Mucosa of descending colon (tissue), 3 donors: ENCODE measurements around the gene DNAJC16. TPM values are rescaled to one million over a fixed set of nuclear protein-coding genes. Genes with fewer than 3 reads are reported as not detected.
A peak's percentile ranks its signal among the peaks of the same experiment; 100 is the strongest.

Experiments
- ATAC-seq: fragments of 200-7000 bp; cut with Tn5 transposase; one replicate; pipeline ENCODE4 v1.9.1; 2020; ENCODE audit warnings: mild to moderate bottlenecking, moderate library complexity
- DNase-seq, 3 donors: peaks; one replicate each; pipeline ENCODE4 v3.0.0-alpha.2; 2020
- H3K36me3 ChIP-seq: fragments of 200-600 bp; one replicate; pipeline ENCODE4 v1.8.0; 2021; ENCODE audit warnings: low read depth, mild to moderate bottlenecking
- H3K4me1 ChIP-seq: fragments of 200-600 bp; one replicate; pipeline ENCODE4 v1.8.0; 2021; ENCODE audit warnings: low read depth, mild to moderate bottlenecking
- H3K4me3 ChIP-seq: fragments of 200-600 bp; one replicate; pipeline ENCODE4 v1.8.0; 2021; ENCODE audit warnings: mild to moderate bottlenecking
- H3K9me3 ChIP-seq: fragments of 200-600 bp; one replicate; pipeline ENCODE4 v1.8.0; 2021; ENCODE audit warnings: mild to moderate bottlenecking
- intact Hi-C, 2 donors: fragments of 100-400 bp; cut with DNase I in 1 of 2; cut with micrococcal nuclease in 1 of 2; formaldehyde crosslinking; loops; one replicate each; pipeline versions ENCODE4 v1.11.0 to v1.11.1; 2022; cut with DNase I, micrococcal nuclease
- total RNA-seq, 3 donors: library from RNA; stranded (reverse); fragmentation: NEBNext Ultra II Directional in 2 of 3; extraction: Animal tissue kit (Norgen Biotek cat#: 25700) in 2 of 3; gene quantifications; one replicate each; pipeline versions ENCODE4 v1.2.1 to v1.2.4, GENCODE V29; 2021 to 2023
- TF ChIP-seq, protein P1 (sequence below): fragments of 200-600 bp; IDR thresholded peaks from one replicate; pipeline ENCODE4 v1.8.0; 2022; ENCODE audit warnings: antibody characterized with exemption, mild to moderate bottlenecking
- donor health status: DM: no; HTN: no; CAD: no; lungs with moderate emphysema.
- donor health status: DM: no; HTN: no; CAD: no.
- donor health status: DM: no; HTN: yes; CAD: no.

Gene DNAJC16
- total RNA-seq, 3 donors from 2014 or later, result 23.7 to 27.7 (median 23.8) TPM

DNA sequence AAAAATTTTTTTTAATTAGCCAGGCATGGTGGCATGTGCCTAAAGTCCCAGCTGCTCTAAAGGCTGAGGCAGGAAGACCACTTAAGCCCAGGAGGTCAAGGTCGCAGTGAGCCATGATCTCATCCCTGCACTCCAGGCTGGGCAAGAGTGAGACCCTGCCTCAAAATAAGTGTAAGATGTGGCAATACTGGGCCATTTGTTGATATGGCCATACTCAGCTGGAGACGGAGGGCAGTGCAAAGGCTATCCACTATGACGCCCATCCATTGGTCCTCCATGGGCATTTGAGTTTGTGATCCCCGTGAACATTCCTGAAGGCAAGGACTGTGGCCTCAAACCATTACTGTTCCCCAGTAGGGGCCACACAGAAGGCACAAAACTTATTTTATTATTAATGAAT is 4.1 kb upstream of the DNAJC16 start:
- peaks cover 5% of the 10 kb centered on the region for H3K36me3 ChIP-seq
- DNase-seq (peak in 1 of 3 donors; percentile 21), ATAC-seq (no peak)
- H3K4me3 ChIP-seq, result no peak overlapping the region
- no peaks in the 10 kb centered on the region for H3K9me3 ChIP-seq
- intact Hi-C loops, result no loop called here
- peaks cover 24% of the 10 kb centered on the region for H3K4me1 ChIP-seq
- TF ChIP-seq, protein P1, sequence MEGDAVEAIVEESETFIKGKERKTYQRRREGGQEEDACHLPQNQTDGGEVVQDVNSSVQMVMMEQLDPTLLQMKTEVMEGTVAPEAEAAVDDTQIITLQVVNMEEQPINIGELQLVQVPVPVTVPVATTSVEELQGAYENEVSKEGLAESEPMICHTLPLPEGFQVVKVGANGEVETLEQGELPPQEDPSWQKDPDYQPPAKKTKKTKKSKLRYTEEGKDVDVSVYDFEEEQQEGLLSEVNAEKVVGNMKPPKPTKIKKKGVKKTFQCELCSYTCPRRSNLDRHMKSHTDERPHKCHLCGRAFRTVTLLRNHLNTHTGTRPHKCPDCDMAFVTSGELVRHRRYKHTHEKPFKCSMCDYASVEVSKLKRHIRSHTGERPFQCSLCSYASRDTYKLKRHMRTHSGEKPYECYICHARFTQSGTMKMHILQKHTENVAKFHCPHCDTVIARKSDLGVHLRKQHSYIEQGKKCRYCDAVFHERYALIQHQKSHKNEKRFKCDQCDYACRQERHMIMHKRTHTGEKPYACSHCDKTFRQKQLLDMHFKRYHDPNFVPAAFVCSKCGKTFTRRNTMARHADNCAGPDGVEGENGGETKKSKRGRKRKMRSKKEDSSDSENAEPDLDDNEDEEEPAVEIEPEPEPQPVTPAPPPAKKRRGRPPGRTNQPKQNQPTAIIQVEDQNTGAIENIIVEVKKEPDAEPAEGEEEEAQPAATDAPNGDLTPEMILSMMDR, result no peak

DNA sequence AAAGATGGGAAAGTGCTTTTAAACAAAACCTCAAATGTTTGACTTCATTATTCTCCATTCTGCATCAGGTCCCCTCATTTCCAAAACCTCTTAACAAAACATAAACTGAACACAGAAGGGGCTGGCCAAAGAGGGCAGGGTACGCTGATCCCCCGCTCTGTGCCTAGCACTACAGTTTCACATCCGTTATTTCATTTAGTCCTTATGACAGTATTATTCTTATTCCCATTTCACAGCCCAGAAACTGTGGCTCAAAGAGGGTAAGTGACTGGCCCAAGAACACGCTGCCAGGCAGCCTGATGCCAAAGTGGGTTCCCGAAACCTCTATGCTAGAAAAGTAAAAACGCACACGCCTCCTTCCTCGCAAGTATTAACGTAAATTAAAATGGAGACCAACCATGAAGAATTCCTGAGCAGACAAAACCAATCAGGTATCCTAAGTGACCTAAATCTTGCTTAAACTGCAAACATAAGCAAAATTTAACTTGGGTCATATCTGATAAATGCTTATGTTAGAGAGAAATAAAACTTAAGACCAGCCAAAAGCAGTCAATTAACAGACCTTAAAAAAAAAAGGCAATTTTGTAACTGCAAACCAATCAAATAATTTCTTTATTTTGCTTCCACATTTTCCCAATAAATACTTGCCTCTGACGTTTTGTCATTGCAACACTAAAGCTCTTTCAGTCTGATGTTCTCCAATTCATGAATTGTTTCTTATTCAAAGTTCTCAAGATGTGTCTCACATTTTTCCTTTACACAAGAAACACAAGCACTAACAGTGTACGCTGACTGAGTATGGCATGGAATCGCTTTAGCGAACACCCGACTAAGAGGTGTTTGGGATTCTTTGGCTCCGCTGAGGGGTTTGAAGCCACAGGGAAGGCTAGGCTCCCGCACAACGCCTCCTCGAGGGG is 3.3 kb upstream of the DNAJC16 start:
- Histone ChIP-seq H3K4me1 (peaks cover 28% of the 10 kb centered on the region), H3K9me3 (no peaks in the 10 kb centered on the region), H3K4me3 (peak overlapping the region; percentile 19), H3K36me3 (peaks cover 5% of the 10 kb centered on the region)
- ATAC-seq, result no peak
- intact Hi-C loops, result no loop called here
- DNase-seq, result peak in 1 of 3 donors; percentile 29
- TF ChIP-seq, protein P1, result no peak

DNA sequence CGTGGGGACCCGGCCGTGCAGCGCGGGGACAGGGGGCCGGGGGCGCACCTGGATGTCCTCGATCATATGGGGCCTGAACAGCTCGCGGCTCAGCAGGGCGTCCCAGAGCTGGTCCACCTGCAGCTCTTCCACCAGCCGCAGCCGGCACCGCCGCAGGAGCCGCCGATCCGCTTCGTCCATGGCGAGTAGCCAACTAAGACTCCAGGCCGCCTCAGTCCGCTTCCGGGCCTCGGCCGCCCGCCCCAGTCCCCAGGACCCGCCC is 2.7 kb upstream of the DNAJC16 start, which contains the start of gene CASP9:
Gene CASP9, minus strand, starts transcription at position 195 of the 262 bp plus-strand sequence. Its CDS starts 15 bp downstream, at position 180.
- no peaks in the 10 kb centered on the region for H3K9me3 ChIP-seq
- TF ChIP-seq, protein P1, result no peak
- DNase-seq (no peak), ATAC-seq (no peak)
- intact Hi-C loops, result no loop called here
- peaks cover 5% of the 10 kb centered on the region for H3K36me3 ChIP-seq
- H3K4me3 ChIP-seq, result peak within 1 kb of the TSS; percentile 19
- H3K4me1 ChIP-seq, result peaks cover 28% of the 10 kb centered on the region

DNA sequence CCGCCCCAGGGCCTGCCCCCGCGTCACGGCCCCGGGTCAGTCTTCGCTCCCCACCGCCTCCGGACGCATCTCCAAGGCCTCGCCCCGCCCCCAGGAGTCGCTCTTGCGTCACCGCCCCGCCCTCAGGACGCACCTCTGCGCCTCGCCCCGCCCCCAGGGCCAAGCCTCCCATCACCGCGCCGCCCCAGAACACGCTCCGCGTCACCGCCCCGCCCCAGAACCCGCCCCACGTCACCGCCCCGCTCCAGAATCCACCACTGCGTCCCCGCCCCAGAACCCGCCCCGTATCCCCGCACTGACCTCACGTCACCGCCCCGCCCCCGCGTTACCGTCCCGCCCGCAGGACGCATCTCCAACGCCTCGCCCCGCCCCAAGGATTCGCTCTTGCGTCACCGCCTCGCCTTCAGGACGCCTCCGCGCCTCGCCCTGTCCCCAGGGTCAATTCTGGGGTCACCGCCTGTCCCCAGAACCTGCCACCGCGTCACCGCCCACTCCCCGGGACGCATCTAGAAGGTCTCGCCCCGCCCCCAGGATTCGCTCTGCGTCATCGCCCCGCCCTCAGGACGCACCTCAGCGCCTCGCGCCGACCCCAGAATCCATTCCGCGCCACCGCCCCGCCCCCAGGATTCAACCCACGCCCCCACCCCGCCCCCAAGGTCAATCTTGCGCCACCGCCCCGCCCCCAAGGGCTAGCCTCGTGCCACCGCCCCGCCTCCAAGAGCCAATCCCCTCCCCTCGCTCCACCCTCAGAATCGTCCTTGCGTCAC is 2.2 kb upstream of the DNAJC16 start:
- ATAC-seq (peak; percentile 72), DNase-seq (peak; percentile 100)
- Histone ChIP-seq H3K9me3 (no peaks in the 10 kb centered on the region), H3K36me3 (peaks cover 5% of the 10 kb centered on the region), H3K4me1 (peaks cover 28% of the 10 kb centered on the region), H3K4me3 (peak overlapping the region; percentile 19)
- TF ChIP-seq, protein P1, result no peak
- intact Hi-C loops, result no loop called here

DNA sequence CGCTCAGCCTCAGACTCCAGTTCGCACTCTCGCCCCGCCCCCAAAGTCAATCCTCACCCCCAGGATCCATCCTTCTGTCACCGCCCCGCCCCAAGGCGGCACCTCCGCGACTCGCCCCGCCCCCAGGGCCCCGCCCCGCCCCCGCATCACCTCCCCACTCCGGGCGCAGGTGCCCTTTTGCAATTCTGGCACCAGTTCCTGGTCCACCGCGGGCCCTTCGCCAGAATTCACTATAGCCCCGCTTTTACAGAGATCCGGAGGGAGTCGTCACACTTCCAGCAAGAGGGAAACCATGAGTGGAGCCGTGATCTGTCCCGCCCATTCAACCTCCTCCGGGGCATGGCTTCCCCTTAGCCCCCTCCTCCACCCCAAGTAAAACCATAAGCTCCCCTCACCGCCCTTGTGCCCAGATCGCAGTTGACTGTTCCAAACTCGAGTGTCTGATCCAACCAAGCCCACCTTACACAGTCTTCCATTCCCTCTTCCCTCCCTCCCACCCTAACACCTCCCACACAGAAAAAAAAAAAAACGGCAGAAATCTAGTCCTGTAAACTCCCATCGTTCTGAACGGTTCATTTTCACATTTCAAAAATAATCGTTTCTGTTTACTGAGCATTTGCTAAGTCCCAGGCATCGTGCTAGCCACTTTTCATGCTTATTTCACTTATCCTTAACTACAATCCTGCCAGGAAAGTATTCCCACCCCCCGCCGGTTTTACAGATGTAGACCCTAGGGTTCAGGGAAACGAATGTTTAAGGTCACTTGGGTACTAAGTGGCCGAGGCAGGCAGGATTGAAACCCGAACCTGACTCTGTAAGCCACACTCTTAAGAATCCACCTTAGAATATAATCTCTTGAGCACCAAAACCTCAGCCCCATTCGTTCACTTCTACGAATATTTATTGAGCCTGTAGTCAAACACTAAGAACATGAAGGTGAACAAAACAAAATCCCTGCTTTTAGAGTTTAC is 1.3 kb upstream of the DNAJC16 start:
- no peaks in the 10 kb centered on the region for H3K9me3 ChIP-seq
- peak overlapping the region; percentile 17 for H3K4me3 ChIP-seq
- TF ChIP-seq, protein P1, result no peak
- DNase-seq, result peak in 2 of 3 donors; percentile 67 to 100
- ATAC-seq, result no peak
- intact Hi-C loops, result no loop called here
- H3K4me1 ChIP-seq, result peaks cover 28% of the 10 kb centered on the region
- H3K36me3 ChIP-seq, result peaks cover 5% of the 10 kb centered on the region
